ENCODE data around the gene MPZL2.
"Not testable (repeated sequence)": the region's sequence is repeated elsewhere in the genome, so short reads cannot be mapped to it uniquely, and the experiment has no call there.

Gene MPZL2

DNA sequence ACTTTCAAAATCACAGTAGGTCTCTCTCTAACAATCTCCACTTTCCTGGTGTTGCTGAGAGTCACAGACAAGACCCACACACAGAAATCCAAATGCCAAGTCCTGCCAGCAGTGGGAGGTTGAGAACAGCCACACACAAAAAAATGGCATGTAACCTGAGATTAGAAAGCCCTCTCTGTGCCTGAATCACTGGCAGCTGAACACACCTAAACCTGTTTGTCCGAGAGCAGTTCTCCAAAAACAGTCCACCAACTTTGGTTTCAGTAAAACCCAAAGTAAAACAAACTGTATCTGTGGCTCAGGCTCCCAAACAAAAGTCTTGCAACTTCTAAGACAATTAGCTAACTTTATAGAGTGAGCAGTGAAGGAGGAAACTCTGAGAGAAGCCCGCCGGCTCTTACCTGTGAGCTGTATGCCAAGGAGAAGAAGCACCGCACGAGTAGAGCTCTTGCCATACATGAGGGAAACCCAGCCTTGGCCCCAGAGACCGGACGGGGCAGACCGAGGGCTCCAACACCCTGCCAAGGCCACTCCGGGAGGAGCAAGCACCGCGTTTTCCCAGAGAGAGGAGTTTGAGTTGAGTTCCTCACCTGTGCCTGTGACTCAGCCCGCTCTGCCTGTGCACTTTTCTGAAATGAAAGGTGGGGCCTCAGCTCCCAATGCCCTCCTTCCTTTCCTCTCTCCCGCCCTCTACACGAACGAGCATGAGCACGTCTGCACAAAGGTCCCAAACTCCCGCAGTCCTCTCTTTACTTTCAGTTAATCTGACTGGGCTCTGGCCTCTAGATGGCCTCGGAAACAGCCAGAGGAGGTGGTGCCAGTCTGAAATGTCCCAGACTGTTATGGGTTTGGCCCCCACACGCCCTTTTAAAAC is at the start of gene MPZL2:
Gene MPZL2 (minus strand): TSS at position 603 of the 874 bp plus-strand sequence. CDS start 144 bp downstream, at position 459.
- no peak for DNase-seq (ENCODE audit: low spot score)

DNA sequence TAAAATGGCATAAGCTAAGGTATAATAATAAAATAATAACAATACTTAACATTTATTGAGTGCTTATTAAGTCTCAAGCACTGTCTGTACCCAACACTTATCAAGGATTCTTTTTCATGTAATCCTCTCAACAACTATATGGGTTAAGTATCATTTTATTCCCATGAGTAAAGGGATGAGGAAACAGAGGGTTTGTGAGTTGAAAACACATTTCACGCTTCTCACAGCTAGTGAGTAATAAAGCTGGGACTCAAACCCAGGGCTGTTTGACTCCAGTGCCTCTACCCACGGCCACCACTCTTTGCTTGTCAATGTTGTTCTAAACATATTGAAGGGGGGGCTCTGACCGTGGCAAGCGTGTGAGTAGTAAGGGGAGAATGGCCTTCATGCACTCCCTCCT is 49.1 kb upstream of the MPZL2 start:
- DNase-seq (ENCODE audit: low spot score), result no peak

DNA sequence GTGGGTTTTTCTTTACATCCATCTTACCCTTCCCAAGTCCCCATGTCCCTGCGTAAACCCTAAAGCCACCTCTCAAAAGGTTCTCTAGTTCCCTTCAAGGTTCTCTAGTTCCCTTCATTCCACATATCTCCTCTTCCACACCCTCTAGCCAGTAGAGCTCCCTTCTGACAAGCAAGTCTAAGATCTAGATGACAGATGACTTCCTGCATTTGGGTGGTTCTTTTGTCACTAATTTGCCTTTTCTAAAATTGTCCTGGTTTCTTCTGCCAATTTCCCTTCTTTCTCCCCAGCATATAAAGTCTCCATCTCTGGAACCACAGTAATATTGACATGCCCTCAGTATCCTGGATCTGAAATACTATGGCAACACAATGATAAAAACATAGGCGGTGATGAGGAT is 48.2 kb upstream of the MPZL2 start:
- DNase-seq (ENCODE audit: low spot score), result no peak

DNA sequence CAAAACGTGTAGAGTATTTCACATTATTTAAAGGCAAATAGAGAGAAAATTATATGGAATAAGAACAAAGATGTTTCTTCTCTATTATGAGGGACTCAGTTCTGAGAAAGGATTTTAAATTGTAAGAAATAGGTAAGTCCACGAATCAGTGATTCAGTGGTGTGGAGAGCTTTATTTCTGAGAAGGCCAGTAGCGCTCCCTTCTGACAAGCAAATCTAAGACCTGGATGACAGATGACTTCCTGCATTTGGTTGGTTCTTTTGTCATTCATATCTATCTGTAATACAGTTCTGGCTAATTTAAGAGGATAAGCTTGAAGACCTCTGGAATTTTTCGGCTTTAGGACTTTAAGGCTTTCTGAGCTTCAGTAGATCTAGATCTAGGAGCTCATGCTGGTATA is 47.4 kb upstream of the MPZL2 start:
- DNase-seq (ENCODE audit: low spot score), result no peak

DNA sequence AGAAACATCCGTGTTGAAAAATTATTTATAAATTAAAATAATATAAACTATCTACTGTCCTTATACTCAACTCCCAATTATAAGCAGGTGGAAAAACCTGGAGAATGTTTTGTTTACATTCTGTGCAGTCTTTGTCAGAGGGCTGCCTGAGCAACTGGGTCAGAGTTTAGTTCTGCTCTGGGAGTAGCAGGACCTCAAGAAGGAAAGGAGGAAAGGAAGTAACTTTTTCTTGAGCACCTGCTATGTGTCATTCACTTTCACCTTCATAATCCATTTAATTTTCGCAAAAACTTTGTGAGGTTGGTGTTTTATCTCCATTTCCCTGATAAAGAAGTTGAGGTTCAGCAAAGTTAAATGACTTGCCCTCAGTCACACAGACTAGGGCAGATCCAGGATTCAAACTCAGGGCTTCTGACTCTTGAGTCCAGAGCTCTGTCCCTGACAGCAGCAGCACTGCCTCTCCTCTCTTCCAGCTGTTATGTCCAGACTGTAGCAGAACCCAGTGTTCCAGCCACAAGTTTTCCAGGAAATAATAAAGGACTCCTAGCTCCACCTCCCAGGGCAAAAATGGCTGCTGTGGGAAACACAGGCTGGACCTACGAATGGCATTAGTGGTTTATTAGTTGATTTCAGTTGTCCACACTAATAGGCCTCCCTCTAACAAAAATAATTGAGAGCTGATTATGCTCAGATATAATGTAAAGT is 46.8 kb upstream of the MPZL2 start:
- DNase-seq (ENCODE audit: low spot score), result no peak

DNA sequence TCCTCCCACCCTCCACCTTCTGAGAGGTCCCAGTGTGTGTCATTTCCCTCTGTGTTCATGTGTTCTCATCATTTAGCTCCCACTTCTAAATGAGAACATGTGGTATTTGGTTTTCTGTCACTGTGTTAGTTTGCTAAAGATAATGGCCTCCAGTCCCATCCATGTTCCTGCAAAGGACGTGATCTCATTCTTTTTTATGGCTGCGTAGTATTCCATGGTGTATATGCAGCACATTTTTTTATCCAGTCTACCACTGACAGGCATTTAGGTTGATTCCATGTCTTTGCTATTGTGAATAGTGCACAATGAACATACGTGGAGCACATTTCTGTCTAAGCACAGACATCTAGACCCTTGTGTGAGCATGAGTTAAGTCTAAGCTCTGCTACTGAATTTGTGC is 46.2 kb upstream of the MPZL2 start:
- DNase-seq (ENCODE audit: low spot score), result no peak

DNA sequence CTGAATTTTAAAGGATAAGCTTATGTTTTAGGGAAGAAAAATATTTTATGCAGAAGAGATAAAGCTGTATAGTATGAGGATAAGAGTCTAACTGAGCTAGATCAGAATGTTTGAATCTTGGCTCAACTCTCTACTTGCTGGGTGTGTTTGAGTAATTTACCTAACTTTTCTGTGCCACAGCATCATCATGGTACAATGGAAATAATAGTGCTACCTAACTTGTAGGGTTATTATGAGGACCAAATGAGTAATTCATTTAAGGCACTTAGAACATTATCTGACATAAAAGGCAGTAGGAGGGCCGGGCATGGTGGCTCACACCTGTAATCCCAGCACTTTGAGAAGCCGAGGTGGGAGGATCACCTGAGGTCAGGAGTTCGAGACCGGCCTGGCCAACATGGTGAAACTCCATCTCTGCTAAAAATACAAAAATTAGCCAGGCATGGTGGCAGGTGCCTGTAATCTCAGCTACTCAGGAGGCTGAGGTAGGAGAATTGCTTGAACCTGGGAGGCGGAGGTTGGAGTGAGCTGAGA is 45.0 kb upstream of the MPZL2 start:
- not testable (repeated sequence) for DNase-seq (ENCODE audit: low spot score)

DNA sequence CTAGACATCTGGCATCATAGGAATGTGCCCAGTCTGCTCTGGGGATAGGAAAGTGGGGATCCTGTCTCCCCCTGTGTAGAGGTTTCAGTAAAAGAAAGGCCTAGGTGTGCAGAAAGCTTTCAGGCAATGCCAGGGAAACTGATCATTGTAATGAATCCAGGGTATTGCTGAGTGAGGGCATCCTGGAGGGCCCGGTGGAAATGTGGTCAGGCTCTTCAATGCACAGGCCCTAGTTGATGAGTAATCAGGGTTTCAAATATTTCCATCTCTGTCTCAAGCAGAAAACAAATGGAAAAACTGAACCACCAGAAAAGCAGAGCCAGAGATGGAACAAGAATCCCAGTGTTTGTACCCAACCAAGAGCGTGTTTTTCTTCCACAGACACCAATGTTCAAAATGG is 42.5 kb upstream of the MPZL2 start:
- DNase-seq (ENCODE audit: low spot score), result no peak

DNA sequence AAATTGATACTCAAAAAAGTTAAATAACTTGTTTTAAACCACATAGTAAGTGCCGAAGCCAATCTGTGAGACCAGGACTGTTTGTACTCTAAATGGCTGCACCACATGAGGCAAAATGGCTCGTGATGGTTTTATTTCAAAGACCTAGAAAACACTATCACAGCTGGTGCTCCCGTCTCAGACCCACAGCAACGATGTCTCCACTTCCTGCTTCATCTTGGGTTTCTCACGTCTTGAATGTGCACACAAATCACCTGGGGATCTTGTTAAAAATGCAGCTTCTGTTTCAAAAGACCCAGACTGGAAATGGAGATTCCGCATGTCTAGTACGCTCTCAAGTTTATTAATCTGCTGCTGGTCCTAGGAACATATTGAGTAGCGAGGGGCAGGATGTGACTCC is 41.6 kb upstream of the MPZL2 start:
- DNase-seq (ENCODE audit: low spot score), result no peak

DNA sequence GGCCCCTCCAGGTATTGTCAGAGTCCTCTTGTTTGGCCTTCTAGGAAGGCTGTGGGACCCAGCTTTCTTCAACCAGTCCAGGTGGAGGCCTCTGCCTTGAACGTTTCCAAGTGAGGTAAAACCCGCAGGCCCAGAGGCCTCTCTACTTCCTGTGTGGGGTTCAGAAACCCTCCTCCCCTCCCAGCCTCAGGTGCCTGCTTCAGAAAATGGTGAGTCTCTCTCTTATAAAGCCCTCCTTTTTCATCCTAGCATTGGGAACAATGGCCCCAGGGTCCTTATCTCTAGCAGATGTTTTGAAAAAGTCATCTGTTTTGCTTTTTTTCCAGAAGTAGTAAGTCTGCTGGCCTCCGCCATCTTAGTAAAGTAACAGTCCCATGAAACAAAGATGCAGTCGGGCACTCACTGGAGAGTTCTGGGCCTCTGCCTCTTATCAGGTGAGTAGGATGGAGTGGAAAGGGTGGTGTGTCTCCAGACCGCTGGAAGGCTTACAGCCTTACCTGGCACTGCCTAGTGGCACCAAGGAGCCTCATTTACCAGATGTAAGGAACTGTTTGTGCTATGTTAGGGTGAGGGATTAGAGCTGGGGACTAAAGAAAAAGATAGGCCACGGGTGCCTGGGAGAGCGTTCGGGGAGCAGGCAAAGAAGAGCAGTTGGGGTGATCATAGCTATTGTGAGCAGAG is 40.6 kb upstream of the MPZL2 start, which contains the start of gene CD3E:
Gene CD3E (plus strand): TSS at position 163 of the 681 bp plus-strand sequence. CDS start 223 bp downstream, at position 386.
- no peak for DNase-seq (ENCODE audit: low spot score)

DNA sequence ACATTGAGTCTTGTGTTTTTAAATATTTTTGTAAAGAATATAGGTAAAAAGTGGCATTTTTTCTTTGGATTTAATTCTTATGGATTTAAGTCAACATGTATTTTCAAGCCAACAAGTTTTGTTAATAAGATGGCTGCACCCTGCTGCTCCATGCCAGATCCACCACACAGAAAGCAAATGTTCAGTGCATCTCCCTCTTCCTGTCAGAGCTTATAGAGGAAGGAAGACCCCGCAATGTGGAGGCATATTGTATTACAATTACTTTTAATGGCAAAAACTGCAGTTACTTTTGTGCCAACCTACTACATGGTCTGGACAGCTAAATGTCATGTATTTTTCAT is 40.1 kb upstream of the MPZL2 start:
- no peak for DNase-seq (ENCODE audit: low spot score)

DNA sequence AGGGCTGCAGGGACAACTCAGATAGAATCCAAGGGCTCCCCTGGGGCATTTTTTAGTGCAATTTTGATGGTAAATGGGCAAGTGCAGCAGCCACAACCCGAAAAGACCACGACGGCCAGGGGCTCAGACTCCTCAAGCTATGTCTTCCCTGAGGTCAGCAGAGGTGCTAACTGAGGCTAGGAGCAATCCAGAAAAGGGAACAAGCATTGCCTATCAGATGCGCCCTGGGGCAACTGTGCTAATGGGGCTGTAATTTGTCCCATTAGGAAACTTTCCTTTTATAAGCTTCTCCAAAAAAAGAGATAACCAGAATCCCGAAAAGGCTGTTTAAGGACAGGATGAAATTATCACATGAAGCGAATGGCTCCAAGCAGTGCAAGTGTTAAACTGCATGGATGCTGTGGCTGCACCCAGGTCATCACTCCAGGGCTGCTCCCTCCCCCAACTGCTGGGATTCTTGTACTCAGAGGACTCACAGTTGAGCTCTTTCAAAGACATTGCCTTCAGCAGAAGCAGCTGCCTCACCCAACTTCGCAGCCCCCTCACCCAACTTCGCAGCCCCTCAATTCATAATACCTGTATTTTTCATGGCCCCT is 37.6 kb upstream of the MPZL2 start:
- DNase-seq (ENCODE audit: low spot score), result no peak

DNA sequence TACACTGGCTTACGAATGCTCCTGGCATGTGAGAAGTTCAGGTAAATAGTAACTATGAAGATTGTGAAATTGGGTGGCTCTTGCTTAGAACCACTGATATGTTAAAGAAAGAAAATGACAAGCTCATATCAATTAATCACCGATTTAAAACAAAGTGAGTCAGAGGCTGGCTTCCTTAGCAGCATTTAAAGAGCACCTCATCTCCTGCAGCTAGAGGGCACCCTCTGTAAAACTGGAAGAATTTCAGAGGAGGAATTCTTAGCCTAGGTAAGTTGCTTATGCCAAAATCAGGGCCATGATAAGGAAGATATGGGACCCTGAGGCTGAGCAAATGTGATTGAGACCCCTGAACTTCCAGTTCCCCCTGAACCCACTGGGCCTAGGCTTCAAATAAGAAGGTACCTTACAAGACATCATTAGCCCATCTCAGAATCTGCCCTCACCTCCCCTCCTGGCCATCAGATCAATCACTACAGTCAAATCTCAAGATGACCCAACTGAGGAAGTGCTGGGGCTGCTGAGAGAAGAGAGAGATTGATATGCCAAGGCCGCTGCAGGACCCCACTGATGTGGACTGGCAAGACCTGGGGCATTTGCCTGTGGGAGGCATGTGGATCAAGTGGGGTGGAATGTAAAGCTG is 31.8 kb upstream of the MPZL2 start:
- peak; percentile 17 for DNase-seq (ENCODE audit: low spot score)

DNA sequence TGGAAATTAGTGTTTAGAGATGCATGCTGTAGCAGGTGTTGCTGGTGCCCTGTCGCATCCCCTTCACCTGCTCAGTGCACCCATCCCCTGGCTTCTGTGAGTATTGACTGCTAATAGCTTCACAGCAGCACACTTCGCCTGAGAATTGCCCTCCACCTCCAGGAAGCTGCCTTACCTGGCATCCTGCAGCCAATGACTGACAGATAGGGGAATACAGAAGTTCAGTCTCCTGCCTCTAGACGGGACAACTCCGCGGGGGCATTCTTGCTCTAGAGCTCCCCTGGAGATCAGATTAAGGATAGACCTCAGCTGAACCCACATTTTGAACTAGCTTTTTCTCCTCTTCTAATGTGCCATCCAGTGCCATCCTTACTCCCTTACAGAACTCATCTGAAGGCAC is 31.1 kb upstream of the MPZL2 start:
- no peak for DNase-seq (ENCODE audit: low spot score)

DNA sequence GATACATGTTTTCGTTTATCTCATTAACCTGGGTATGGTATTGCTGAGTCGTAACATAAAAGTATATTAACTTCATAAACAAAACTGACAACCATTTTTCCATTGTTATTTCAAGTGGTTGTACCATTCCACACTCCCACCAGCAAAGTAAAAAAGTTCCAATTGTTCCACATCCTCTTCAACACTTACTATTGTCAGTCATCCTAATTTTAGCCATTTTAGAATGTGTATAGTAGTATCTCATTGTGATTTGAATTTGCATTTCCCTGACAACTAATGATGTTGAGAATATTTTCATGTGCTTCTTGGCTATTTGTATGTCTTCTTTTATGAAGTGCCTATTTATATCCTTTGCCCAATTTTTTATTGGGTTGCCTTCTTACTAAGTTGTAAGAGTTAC is 30.0 kb upstream of the MPZL2 start:
- no peak for DNase-seq (ENCODE audit: low spot score)

DNA sequence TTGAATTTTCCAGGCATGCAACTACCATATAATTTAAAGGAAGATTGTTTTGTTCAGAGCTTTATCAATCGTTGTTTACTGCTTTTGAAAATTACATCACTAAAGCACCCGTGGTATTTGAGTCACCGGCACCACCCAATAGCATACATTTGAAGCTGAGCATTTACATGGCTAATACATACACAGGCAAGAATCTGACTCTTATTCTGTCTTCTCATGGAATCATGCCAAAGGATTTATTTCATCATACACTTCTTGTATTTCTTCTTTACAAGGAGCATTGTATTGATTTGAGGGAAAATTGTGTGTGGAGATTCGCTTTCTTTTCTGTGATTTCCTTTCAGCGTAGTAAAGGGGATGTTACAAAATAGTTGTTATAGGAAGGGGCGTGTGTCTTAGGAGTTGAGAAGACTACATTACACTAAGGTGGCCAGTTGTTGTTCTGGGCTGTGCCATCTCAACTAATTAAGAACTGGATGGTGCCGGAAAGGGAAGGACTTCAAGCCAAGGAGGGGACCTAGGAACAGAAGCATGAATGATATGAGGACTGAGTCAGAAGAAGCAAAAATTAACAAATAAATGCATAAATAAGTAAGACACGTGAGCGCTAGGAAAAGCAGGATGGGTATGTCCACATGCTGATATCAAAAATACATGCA is 27.5 kb upstream of the MPZL2 start:
- no peak for DNase-seq (ENCODE audit: low spot score)

DNA sequence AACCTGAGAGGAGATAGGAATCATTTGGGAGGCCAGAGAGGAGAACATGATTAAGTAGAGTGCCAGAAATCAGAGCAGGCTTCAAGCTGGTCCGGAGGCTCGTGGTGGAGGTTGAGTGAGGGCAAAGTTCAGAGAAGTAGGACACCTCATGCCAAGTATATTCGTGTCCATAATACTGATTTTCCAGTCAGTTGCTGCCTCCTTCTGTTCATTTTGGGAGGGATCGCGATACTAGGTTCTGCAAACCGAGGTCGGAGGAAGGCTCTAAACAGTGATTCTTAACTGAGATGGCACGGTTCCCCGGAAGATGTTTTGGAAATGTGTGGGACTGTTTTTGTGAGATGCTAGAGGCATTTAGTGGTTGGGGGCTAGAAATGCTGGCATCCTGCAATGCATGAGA is 26.8 kb upstream of the MPZL2 start:
- no peak for DNase-seq (ENCODE audit: low spot score)

DNA sequence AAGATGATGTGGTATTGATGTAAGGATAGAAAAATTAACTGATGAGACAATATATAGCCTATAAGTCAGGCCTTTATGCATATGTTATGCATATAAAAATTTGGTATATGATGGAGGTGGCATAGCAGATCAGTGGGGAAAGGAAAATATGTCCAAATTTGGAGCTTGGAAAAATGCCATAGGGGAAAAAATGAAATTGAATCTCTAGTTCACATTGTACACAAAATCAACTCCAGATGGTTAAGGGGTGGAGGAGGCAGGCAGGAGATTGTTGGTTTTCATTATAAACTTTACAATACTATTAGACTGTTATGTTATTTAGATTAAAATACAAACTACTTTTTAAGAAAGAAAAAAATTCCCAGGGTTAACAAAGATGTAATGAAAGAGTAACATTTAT is 25.3 kb upstream of the MPZL2 start:
- no peak for DNase-seq (ENCODE audit: low spot score)

DNA sequence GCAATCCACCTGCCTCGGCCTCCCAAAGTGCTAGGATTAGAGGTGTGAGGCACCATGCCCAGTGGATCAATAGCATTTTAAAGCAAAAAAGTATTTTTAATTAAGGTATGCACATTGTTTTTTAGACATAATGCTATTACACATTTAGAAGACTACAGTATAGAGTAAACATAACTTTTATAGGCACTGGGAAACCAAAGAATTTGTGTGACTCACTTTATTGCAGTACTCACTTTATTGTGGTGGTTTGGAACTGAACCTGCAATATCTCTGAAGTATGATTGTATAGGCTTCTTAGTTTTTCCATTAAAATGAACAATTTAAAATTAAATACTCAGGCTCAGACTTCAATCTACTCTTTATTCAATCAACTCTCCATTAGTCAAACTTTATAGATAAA is 22.9 kb upstream of the MPZL2 start:
- no peak for DNase-seq (ENCODE audit: low spot score)

DNA sequence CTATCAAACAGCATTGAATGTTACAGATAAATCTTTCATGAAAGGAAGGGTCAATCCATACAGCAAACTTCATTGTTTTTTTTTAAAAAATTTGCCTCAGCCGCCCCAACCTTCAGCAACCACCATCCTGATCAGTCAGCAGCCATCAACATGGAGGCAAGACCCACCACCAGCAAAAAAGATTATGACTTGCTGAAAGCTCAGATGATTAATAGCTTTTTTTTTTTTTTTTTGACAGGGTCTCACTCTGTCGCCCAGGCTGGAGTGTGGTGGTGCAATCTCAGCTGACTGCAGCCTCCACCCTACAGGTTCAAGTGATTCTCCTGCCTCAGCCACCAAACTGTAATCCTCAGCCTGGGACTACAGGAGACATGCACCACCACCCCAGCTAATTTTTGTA is 22.4 kb upstream of the MPZL2 start:
- DNase-seq (ENCODE audit: low spot score), result no peak

DNA sequence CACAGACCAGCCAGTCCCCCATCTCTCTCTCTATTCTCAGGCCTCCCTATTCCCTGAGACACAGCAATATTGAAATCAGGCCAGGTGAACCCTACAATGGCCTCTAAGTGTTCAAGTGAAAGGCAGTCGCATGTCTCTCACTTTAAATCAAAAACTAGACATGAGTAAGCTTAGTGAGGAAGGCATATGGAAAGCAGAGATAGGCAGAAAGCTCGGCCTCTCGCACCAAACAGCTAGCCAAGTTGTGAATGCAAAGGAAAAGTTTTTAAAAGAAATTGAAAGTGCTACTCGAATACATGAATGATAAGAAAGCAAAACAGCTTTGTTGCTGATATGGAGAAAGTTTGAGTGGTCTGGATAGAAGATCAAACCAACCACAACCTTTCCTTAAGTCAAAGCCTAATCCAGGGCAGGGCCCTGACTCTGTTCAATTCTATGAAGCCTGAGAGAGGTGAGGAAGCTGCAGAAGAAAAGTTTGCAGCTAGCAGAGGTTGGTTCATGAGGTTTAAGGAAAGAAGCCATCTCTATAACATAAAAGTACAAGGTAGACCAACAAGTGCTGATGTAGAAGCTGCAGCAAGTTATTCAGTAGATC is 19.8 kb upstream of the MPZL2 start:
- no peak for DNase-seq (ENCODE audit: low spot score)
